Peyer's patch (tissue), 4 donors: Measurements from ENCODE around the gene TMTC4. TPM values are rescaled to one million over a fixed set of nuclear protein-coding genes. Genes with fewer than 3 reads are reported as not detected.

Source experiments
- DNase-seq, 3 donors: peaks; one replicate each; pipeline ENCODE4 v3.0.0-alpha.2; 2017 to 2019
- H3K27ac ChIP-seq, 4 donors: fragments of 200-600 bp; sonication (generic); one replicate each; pipeline ENCODE4 v1.5.1; 2016 to 2019
- H3K27me3 ChIP-seq, 2 donors: fragments of 200-600 bp; sonication (generic); one replicate each; pipeline ENCODE4 v1.5.1; 2019
- H3K36me3 ChIP-seq, 3 donors: fragments of 200-600 bp; sonication (generic); one replicate each; pipeline ENCODE4 v1.5.1; 2016 to 2019
- H3K4me1 ChIP-seq, 4 donors: fragments of 200-600 bp; sonication (generic); one replicate each; pipeline ENCODE4 v1.5.1; 2016 to 2019
- H3K4me3 ChIP-seq, 4 donors: fragments of 200-600 bp; sonication (generic); 1 replicate in 3 of 4; 2 replicates in 1 of 4; pipeline ENCODE4 v1.5.1; 2016 to 2019; ENCODE audit warnings: mild to moderate bottlenecking in 1 of 4
- H3K9me3 ChIP-seq, 4 donors: fragments of 200-600 bp; sonication (generic); one replicate each; pipeline ENCODE4 v1.5.1; 2016 to 2019; ENCODE audit warnings: mild to moderate bottlenecking in 1 of 4
- POLR2A ChIP-seq, 2 donors: fragments of 450-650 bp; IDR thresholded peaks; one replicate each; pipeline ENCODE4 v1.5.1; 2017; ENCODE audit warnings: antibody characterized with exemption in 2 of 2, mild to moderate bottlenecking in 2 of 2, moderate library complexity in 2 of 2
- total RNA-seq, 4 donors: library from RNA; depleted of rRNA; stranded (reverse); fragments of >200 nt; gene quantifications; one replicate each; pipeline ENCODE4 v1.1.0, GENCODE V29; 2016
- TF ChIP-seq, protein P1 (sequence below), 6 experiments: fragments of 450-650 bp in 4 of 6; fragments of 200-600 bp in 2 of 6; sonication (generic) in 1 of 6; IDR thresholded peaks; one replicate each; pipeline ENCODE4 v1.5.1; 2017 to 2019; ENCODE audit warnings: antibody characterized with exemption in 6 of 6, mild to moderate bottlenecking in 3 of 6, moderate library complexity in 1 of 6

Gene TMTC4
- total RNA-seq, 4 donors from 2014 or later: 29.7 to 36.6 (median 33.7) TPM

GRCh38 chr13:100657881-100658315, 16.7 kb downstream of the TMTC4 start:
- peaks cover 0 to 51% (median 0%) of the 10 kb centered on the region in 3 donors for H3K36me3 ChIP-seq
- no peak for TF ChIP-seq POLR2A (IDR thresholded peaks at IDR 0.05)
- TF ChIP-seq, protein P1, sequence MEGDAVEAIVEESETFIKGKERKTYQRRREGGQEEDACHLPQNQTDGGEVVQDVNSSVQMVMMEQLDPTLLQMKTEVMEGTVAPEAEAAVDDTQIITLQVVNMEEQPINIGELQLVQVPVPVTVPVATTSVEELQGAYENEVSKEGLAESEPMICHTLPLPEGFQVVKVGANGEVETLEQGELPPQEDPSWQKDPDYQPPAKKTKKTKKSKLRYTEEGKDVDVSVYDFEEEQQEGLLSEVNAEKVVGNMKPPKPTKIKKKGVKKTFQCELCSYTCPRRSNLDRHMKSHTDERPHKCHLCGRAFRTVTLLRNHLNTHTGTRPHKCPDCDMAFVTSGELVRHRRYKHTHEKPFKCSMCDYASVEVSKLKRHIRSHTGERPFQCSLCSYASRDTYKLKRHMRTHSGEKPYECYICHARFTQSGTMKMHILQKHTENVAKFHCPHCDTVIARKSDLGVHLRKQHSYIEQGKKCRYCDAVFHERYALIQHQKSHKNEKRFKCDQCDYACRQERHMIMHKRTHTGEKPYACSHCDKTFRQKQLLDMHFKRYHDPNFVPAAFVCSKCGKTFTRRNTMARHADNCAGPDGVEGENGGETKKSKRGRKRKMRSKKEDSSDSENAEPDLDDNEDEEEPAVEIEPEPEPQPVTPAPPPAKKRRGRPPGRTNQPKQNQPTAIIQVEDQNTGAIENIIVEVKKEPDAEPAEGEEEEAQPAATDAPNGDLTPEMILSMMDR (IDR thresholded peaks at IDR 0.05): no peak

GRCh38 chr13:100652510-100652909, 22.1 kb downstream of the TMTC4 start:
- no peak overlapping the region for H3K27ac ChIP-seq
- no peak overlapping the region for H3K4me3 ChIP-seq
- no peak for DNase-seq
- no peaks in the 10 kb centered on the region for H3K27me3 ChIP-seq
- H3K36me3 ChIP-seq: peaks cover 0 to 19% (median 0%) of the 10 kb centered on the region in 3 donors
- no peaks in the 10 kb centered on the region for H3K9me3 ChIP-seq
- TF ChIP-seq, protein P1 (IDR thresholded peaks at IDR 0.05): no peak
- no peak for TF ChIP-seq POLR2A (IDR thresholded peaks at IDR 0.05)
- H3K4me1 ChIP-seq: no peaks in the 10 kb centered on the region

More at GRCh38 chr13:100657881-100658315, 16.7 kb downstream of the TMTC4 start:
- Histone ChIP-seq H3K4me3 (no peak overlapping the region), H3K4me1 (peaks cover 0 to 5% (median 0%) of the 10 kb centered on the region in 4 donors), H3K9me3 (no peaks in the 10 kb centered on the region), H3K27ac (no peak overlapping the region), H3K27me3 (no peaks in the 10 kb centered on the region)
- DNase-seq: no peak

GRCh38 chr13:100650326-100650725, 24.3 kb downstream of the TMTC4 start:
- Histone ChIP-seq H3K4me1 (no peaks in the 10 kb centered on the region), H3K27ac (no peak overlapping the region), H3K27me3 (no peaks in the 10 kb centered on the region), H3K36me3 (peaks cover 0 to under 1% (median 0%) of the 10 kb centered on the region in 3 donors), H3K4me3 (no peak overlapping the region), H3K9me3 (no peaks in the 10 kb centered on the region)
- no peak for TF ChIP-seq POLR2A (IDR thresholded peaks at IDR 0.05)
- TF ChIP-seq, protein P1 (IDR thresholded peaks at IDR 0.05): no peak
- no peak for DNase-seq

DNA sequence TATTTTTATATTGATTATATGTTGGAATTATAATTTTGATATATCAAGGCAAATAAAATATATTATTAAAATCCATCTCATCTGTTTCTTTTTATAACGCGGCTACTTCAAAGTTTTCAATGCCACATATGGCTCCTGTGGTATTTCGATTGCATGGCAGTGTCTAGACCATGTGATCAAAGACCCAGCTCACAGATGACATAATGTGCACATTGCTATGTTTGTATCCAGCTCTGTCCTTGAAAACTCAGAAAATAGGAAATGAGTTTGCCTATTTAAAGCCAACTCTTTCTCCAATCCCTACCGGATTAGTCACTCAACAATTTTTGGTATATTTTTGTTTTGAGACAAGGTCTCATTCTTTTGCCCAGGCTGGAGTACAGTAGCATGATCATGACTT, 26.2 kb downstream of the TMTC4 start:
- no peaks in the 10 kb centered on the region for H3K36me3 ChIP-seq

GRCh38 chr13:100646871-100647270, 27.7 kb downstream of the TMTC4 start:
- Histone ChIP-seq H3K4me1 (no peaks in the 10 kb centered on the region), H3K27me3 (no peaks in the 10 kb centered on the region), H3K9me3 (no peaks in the 10 kb centered on the region), H3K27ac (no peak overlapping the region), H3K4me3 (no peak overlapping the region), H3K36me3 (peaks cover 0 to 12% (median 0%) of the 10 kb centered on the region in 3 donors)
- no peak for DNase-seq
- TF ChIP-seq, protein P1 (IDR thresholded peaks at IDR 0.05): no peak
- TF ChIP-seq POLR2A (IDR thresholded peaks at IDR 0.05): no peak

More for the DNA sequence above, 26.2 kb downstream of the TMTC4 start:
- H3K27ac ChIP-seq: no peak overlapping the region
- H3K4me1 ChIP-seq: no peaks in the 10 kb centered on the region
- no peak for DNase-seq
- H3K27me3 ChIP-seq: no peaks in the 10 kb centered on the region
- TF ChIP-seq, protein P1 (IDR thresholded peaks at IDR 0.05): no peak
- TF ChIP-seq POLR2A (IDR thresholded peaks at IDR 0.05): no peak
- H3K9me3 ChIP-seq: no peaks in the 10 kb centered on the region
- no peak overlapping the region for H3K4me3 ChIP-seq
